ENCODE results near the gene LIPE. TPM values are rescaled to one million over a fixed set of nuclear protein-coding genes. Genes with fewer than 3 reads are reported as not detected.

Gene LIPE
- polyA plus RNA-seq, 1 experiment, result 1.5 TPM

DNA sequence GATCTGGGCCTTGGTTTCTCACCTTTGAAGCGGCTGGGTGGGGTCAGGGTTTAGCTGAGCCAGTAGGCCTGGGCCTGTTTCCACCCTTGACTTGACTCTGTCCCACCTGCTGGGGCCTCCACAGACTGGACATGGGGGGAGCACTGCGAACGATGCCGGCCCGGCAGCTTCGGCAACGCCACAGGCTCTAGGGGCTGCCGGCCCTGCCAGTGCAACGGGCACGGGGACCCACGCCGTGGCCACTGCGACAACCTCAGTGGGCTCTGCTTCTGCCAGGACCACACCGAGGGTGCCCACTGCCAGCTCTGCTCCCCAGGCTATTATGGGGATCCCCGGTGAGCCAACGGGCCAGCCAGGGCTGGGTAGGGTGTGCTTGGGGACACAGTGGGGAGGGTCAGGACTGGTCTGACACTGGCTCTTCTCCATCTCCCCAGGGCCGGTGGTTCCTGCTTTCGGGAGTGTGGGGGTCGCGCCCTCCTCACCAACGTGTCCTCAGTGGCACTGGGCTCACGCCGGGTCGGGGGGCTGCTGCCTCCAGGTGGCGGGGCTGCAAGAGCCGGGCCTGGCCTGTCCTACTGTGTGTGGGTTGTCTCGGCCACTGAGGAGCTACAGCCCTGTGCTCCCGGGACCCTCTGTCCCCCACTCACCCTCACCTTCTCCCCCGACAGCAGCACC is 73.7 kb downstream of the LIPE start:
- no peaks in the 10 kb centered on the region for H3K9me3 ChIP-seq (ENCODE audit: control insufficient read depth, insufficient read depth, low read length)
- TF ChIP-seq CTCF (IDR thresholded peaks at IDR 0.05; ENCODE audit: low read depth, low read length), result no peak
- DNase-seq (ENCODE audit: low read depth, low spot score), result no peak
- H3K27me3 ChIP-seq (ENCODE audit: control insufficient read depth, insufficient read depth, low read length), result no peaks in the 10 kb centered on the region
- POLR2A ChIA-PET, result interaction anchor here (0.7 kb wide), 1 partner anchor 24 kb away, joined by 5 read pairs; no protein-coding TSS in a partner anchor
- H3K27ac ChIP-seq (ENCODE audit: low read depth, low read length), result no peak overlapping the region
- CTCF ChIA-PET, result no interaction called here
- H3K4me3 ChIP-seq (ENCODE audit: low read depth, low read length), result no peak overlapping the region

- Histone ChIP-seq H3K27me3 (ENCODE audit: control insufficient read depth, insufficient read depth, low read length) (no peaks in the 10 kb centered on the region), H3K27ac (ENCODE audit: low read depth, low read length) (no peak overlapping the region), H3K4me3 (ENCODE audit: low read depth, low read length) (no peak overlapping the region), H3K9me3 (ENCODE audit: control insufficient read depth, insufficient read depth, low read length) (no peaks in the 10 kb centered on the region)
- DNase-seq (ENCODE audit: low read depth, low spot score), result no peak
- CTCF ChIA-PET, result no interaction called here
- TF ChIP-seq CTCF (IDR thresholded peaks at IDR 0.05; ENCODE audit: low read depth, low read length), result no peak
- POLR2A ChIA-PET, result no interaction called here
These were observed 74.6 kb downstream of the LIPE start for GRCh38 chr19:42352301-42353259.

Small RNA genes within 50 kb of the gene (small RNA-seq; reads per million reads assigned to genes)
- not detected for gene RNU4-60P (ENCODE audit: insufficient read length, low read depth)

Other genes starting within 250 kb of the LIPE start
- gene DEDD2, start 209.7 kb downstream of the LIPE start, polyA plus RNA-seq (2011; rRNA removed), result 11.8 and 13.8 TPM in 2 replicates
- 4.6 and 5.4 TPM in 2 replicates for gene ZNF526, start 207.1 kb downstream of the LIPE start, polyA plus RNA-seq (2011; rRNA removed)
- gene GSK3A, start 184.8 kb downstream of the LIPE start, polyA plus RNA-seq (2011; rRNA removed), result 20.1 and 27.3 TPM in 2 replicates
- 29.4 and 31.1 TPM in 2 replicates for gene ERF, start 172.3 kb downstream of the LIPE start, polyA plus RNA-seq (2011; rRNA removed)
- 2.9 and 4.2 TPM in 2 replicates for gene CIC, start 158.1 kb downstream of the LIPE start, polyA plus RNA-seq (2011; rRNA removed)
- 0.40 and 0.92 TPM in 2 replicates for gene PRR19, start 125.3 kb downstream of the LIPE start, polyA plus RNA-seq (2011; rRNA removed)
- gene PAFAH1B3, start 124.8 kb downstream of the LIPE start, polyA plus RNA-seq (2011; rRNA removed), result 34.7 and 38.0 TPM in 2 replicates
- gene TMEM145, start 114.1 kb downstream of the LIPE start, polyA plus RNA-seq (2011; rRNA removed), result not detected in 2 replicates
- gene MEGF8, start 101.8 kb downstream of the LIPE start, polyA plus RNA-seq (2011; rRNA removed), result 9.9 and 10.6 TPM in 2 replicates
- gene CNFN, start 37.1 kb downstream of the LIPE start, polyA plus RNA-seq (2011; rRNA removed), result 0.20 TPM in 1 of 2 replicates, not detected in the other
- gene CXCL17, start 15.6 kb upstream of the LIPE start, polyA plus RNA-seq (2011; rRNA removed), result not detected in 2 replicates
- gene CEACAM1, start 101.1 kb upstream of the LIPE start, polyA plus RNA-seq (2011; rRNA removed), result not detected in 2 replicates
- not detected in 2 replicates for gene CEACAM8, start 167.5 kb upstream of the LIPE start, polyA plus RNA-seq (2011; rRNA removed)